ENCODE measurements around the gene TMPRSS12. TPM values are rescaled to one million over a fixed set of nuclear protein-coding genes. Genes with fewer than 3 reads are reported as not detected.

The TMPRSS12 gene
- total RNA-seq, 1 experiment from 2014 or later = not detected

GRCh38 chr12:50882563-50882962 lies 39.8 kb downstream of the TMPRSS12 start:
- TF ChIP-seq CTCF (IDR thresholded peaks at IDR 0.05; ENCODE audit: insufficient read depth in 1 of 2, low read depth in 1 of 2, low read length in 1 of 2, severe bottlenecking in 1 of 2, unreplicated experiment in 1 of 2) = no peak
- H3K4me1 ChIP-seq = no peaks in the 10 kb centered on the region
- no peak for DNase-seq
- POLR2A ChIA-PET = interaction anchor here (0.6 kb wide), 1 partner anchor 113 kb away, joined by 5 read pairs; no protein-coding TSS in a partner anchor
- CTCF ChIA-PET = no interaction called here
- no peaks in the 10 kb centered on the region for H3K36me3 ChIP-seq (ENCODE audit: control insufficient read depth, insufficient read depth, low read length)
- H3K27me3 Mint-ChIP-seq (ENCODE audit: insufficient read depth, unreplicated experiment) = no peaks in the 10 kb centered on the region
- no peaks in the 10 kb centered on the region for H3K9me3 Mint-ChIP-seq (ENCODE audit: unreplicated experiment)
- H3K4me1 Mint-ChIP-seq (ENCODE audit: low read depth, unreplicated experiment) = no peaks in the 10 kb centered on the region
- no TSS peak for BruUV-seq (replicated peaks)
- H3K27ac Mint-ChIP-seq (ENCODE audit: unreplicated experiment) = no peak overlapping the region
- no peaks in the 10 kb centered on the region for H3K9me3 ChIP-seq
- intact Hi-C loops (cut with micrococcal nuclease; ENCODE audit: unreplicated experiment) = no loop called here
- no peaks in the 10 kb centered on the region for H3K36me3 Mint-ChIP-seq (ENCODE audit: insufficient read depth, unreplicated experiment)
- no peaks in the 10 kb centered on the region for H3K27me3 ChIP-seq (replicated peaks; ENCODE audit: control insufficient read depth, insufficient read depth, low read length)
- no peak overlapping the region for H3K4me3 ChIP-seq (ENCODE audit: low read depth, low read length)
- H3K4me3 Mint-ChIP-seq (ENCODE audit: unreplicated experiment) = no peak overlapping the region

- TF ChIP-seq CTCF (IDR thresholded peaks at IDR 0.05; ENCODE audit: insufficient read depth in 1 of 2, low read depth in 1 of 2, low read length in 1 of 2, severe bottlenecking in 1 of 2, unreplicated experiment in 1 of 2) = no peak
- Histone ChIP-seq H3K4me3 (ENCODE audit: low read depth, low read length) (no peak overlapping the region), H3K4me1 (no peaks in the 10 kb centered on the region), H3K27me3 (replicated peaks; ENCODE audit: control insufficient read depth, insufficient read depth, low read length) (no peaks in the 10 kb centered on the region), H3K36me3 (ENCODE audit: control insufficient read depth, insufficient read depth, low read length) (no peaks in the 10 kb centered on the region), H3K9me3 (no peaks in the 10 kb centered on the region)
- ChIA-PET CTCF (no interaction called here), POLR2A (no interaction called here)
- Mint-ChIP-seq H3K9me3 (ENCODE audit: unreplicated experiment) (no peaks in the 10 kb centered on the region), H3K36me3 (ENCODE audit: insufficient read depth, unreplicated experiment) (no peaks in the 10 kb centered on the region), H3K27me3 (ENCODE audit: insufficient read depth, unreplicated experiment) (no peaks in the 10 kb centered on the region), H3K4me1 (ENCODE audit: low read depth, unreplicated experiment) (no peaks in the 10 kb centered on the region), H3K4me3 (ENCODE audit: unreplicated experiment) (no peak overlapping the region), H3K27ac (ENCODE audit: unreplicated experiment) (no peak overlapping the region)
- no peak for DNase-seq
- intact Hi-C loops (cut with micrococcal nuclease; ENCODE audit: unreplicated experiment) = no loop called here
- BruUV-seq (replicated peaks) = no TSS peak
Observed at GRCh38 chr12:50887191-50887590, 44.5 kb downstream of the TMPRSS12 start.

GRCh38 chr12:50888666-50889065 lies 45.9 kb downstream of the TMPRSS12 start:
- Mint-ChIP-seq H3K27ac (ENCODE audit: unreplicated experiment) (no peak overlapping the region), H3K27me3 (ENCODE audit: insufficient read depth, unreplicated experiment) (peaks cover 1% of the 10 kb centered on the region), H3K36me3 (ENCODE audit: insufficient read depth, unreplicated experiment) (no peaks in the 10 kb centered on the region), H3K9me3 (ENCODE audit: unreplicated experiment) (no peaks in the 10 kb centered on the region), H3K4me1 (ENCODE audit: low read depth, unreplicated experiment) (no peaks in the 10 kb centered on the region), H3K4me3 (ENCODE audit: unreplicated experiment) (no peak overlapping the region)
- Histone ChIP-seq H3K4me1 (no peaks in the 10 kb centered on the region), H3K36me3 (ENCODE audit: control insufficient read depth, insufficient read depth, low read length) (no peaks in the 10 kb centered on the region), H3K27me3 (replicated peaks; ENCODE audit: control insufficient read depth, insufficient read depth, low read length) (no peaks in the 10 kb centered on the region), H3K9me3 (no peaks in the 10 kb centered on the region), H3K4me3 (ENCODE audit: low read depth, low read length) (no peak overlapping the region)
- no peak for TF ChIP-seq CTCF (IDR thresholded peaks at IDR 0.05; ENCODE audit: insufficient read depth in 1 of 2, low read depth in 1 of 2, low read length in 1 of 2, severe bottlenecking in 1 of 2, unreplicated experiment in 1 of 2)
- ChIA-PET CTCF (no interaction called here), POLR2A (interaction anchor here (0.6 kb wide), 1 partner anchor 63 kb away, joined by 9 read pairs; no protein-coding TSS in a partner anchor)
- no peak for DNase-seq
- intact Hi-C loops (cut with micrococcal nuclease; ENCODE audit: unreplicated experiment) = no loop called here
- no TSS peak for BruUV-seq (replicated peaks)
